ENCODE results near the gene FAIM2.
A peak's percentile ranks its signal among the peaks of the same experiment; 100 is the strongest.
"Not testable (repeated sequence)": the region's sequence is repeated elsewhere in the genome, so short reads cannot be mapped to it uniquely, and the experiment has no call there.

Gene FAIM2

DNA sequence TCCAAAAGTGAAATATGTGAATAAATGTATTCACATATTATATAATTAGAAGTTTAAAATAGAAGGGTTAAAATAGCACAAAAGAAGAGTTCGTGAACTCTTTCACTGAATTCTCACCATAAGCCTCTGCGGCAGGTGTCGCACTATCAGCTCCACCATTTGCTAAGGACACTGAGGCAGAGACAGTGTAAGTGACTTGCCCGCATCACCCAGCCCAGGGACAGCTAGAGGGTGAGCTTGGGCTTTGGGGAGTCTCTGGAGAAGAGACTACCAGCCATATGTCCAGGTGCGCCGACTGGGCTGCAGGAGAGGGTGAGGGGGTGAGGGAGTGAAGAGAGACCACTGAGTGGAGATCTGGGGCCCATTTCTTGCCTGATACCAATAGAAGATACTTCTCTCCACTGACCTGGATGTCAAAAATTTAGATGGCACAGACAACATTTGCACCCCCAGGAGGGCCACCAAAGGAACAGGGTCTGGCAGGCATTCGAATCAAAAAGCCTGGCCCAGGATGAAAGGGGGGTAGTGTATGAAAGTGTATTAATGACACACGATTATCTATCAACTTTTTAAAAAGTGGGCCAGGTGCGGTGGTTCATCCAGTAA lies 28.5 kb downstream of the FAIM2 start:
- no peak for DNase-seq

DNA sequence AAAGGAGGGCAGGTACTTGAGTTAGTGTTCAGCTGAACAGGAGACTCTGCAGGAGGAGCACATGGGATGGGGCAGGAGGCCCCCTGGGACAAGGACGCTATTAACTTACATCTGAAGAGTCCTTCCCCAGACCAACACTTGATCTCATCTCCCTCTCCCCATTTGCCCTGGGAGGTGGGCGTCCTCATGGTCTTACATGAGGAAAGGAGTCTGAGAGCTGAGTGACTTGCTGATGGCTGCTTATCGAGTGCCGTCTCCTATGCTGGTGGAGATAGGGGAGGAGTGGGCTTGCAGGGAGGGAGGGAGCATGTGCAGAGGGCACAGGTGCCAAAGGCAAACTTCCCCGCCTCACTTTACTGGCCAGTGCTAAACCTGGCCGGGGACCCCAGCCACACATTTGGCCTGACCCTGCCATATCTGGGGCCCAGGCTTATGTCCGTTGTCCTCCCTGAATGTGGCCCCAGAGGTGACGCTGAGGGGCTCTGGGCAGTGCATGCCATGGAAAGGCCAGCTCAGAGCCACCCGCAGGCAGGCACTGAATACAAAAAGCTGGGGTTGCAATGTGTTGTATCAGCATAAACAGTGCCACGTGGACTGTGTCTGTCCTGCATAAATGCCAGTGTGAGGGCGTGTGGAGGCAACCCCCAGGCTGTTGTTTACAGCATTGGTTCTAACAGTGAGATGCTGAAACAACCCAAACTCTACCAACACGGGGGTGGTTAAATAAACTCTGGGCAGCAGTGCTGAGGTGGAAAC lies 29.4 kb downstream of the FAIM2 start:
- peak; percentile 43 to 50 for DNase-seq

DNA sequence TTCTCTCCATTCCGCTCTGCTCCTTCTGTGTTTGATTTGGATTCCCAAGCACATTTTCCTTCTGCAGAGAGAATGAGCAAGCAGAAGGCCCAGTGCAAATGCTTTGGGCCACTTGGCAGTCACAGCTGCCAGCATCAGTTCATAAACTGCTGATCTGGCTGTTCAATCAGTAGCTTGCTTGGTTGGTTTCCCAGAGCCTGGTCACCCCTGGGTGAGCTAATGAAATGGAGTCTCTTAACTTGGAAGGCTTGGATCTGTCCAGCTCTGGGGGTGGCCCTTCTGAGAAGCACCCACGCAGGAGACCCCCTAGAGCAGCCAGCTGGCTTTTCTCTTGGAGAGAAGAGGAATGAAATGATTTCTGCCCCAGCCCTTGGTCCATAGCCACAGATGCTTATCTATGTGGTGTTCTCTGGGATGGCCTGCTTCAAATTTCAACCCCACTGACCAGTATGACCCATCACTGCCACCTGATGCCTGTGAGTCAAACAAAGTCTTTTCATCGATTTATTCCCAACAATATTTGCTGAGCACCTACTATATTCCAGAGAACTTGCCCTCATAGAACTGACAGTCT lies 30.3 kb downstream of the FAIM2 start:
- DNase-seq, result peak; percentile 25 to 48

DNA sequence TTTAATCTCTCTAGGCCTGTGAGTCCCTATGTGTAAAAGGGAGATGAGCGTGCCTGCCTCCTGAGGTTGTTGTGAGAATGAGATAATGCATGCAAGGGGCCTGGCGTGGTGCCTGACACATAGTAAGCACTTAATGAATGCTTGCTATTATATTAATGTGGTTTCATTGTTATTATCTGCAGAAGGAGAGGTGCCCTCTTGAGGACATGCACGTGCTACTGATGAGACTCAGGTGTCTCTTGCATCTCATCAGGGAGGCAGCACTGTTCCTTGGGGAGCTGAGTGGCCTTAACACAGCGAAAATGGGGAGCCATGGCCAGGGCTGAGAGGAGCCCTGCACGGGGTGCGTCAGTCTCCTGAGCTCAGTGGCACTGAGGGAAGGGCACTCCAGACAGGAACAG lies 30.9 kb downstream of the FAIM2 start:
- no peak for DNase-seq

DNA sequence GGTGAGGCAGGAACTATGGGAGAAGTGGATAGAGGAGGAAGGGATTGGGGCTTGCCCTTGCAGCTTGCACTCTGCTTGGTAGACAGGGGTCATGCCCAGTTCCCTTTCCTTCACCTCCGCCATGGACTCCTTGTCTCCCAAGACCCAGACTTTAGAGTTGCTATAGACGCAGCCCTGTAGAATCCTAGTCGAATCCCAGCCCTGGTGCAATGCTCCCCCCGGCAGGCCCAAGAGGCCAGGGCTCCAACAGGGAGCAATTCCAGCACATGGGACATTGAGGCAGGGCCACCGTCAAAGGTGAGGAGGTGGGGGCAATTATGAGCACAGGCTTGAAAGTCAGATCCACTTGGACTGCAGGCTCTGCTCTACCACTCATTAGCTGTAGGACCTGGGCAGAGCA lies 31.3 kb downstream of the FAIM2 start:
- no peak for DNase-seq

DNA sequence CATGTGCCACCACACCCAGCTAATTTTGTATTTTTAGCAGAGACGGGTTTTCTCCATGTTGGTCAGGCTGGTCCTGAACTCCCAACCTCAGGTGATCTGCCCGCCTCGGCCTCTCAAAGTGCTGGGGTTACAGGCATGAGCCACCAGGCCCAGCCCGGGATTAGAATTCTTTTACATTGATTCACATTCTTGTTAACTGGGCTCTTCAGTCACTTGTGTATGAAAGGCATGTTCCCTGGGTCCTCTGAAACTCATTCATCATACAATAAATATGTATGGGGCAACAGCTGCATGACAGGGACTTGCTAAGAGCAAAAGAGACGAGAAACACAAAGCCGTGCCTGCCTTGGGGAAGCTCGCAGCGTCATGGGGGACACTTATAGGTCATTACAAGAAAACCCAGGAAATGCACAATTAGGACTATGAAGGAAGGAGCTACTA lies 31.9 kb downstream of the FAIM2 start:
- DNase-seq, result not testable (repeated sequence)

DNA sequence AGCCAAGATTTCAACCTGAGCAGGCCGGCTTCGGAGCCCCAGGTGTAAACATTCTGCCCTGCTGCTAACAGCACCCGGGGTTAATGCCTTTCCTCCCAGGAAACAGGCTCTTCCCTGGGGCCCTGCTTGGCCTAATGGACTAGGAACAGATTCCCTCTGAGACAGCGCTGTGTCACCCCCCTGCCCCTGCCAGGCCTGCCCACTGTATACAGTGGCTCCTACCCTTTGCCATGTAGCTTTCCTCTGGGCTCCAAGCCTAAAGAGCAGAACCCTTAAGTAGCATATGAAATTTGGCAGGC lies 32.5 kb downstream of the FAIM2 start:
- no peak for DNase-seq

DNA sequence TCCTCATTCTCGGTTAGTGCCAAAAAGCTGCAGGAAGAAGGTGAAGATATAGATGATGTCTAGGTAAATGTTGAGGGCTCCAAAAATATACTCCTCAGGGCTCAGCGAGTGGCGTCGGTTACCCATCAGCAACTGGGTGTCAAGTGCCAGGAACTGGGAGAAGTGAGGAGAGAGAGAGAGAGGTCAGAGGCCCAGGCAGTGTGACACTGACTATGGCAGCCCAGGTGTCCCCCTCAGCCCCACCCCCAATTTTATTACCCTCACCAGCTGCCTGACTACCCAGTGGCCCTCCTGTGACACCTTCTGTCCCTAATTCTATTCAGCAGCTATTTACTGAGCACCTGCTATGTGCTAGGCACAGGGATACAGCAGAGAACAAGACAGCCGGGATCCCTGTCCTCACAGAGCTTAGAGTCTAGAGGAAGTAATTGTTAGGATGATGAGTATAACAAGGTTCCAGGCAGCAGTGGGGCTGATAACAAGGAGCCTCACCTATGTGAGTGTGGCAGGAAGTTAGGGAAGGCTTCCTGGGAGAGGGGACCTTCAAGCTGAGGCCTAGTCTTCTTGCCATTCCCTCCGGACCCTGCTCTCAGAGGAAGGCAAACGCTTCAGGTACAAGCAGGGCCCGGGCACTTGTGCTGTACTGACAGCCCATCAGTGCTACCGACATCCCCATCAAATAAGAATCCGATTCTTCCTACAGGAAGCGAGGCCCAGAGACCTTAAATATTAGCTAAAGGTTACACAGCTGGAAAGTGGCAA lies 33.0 kb downstream of the FAIM2 start:
- DNase-seq, result no peak

DNA sequence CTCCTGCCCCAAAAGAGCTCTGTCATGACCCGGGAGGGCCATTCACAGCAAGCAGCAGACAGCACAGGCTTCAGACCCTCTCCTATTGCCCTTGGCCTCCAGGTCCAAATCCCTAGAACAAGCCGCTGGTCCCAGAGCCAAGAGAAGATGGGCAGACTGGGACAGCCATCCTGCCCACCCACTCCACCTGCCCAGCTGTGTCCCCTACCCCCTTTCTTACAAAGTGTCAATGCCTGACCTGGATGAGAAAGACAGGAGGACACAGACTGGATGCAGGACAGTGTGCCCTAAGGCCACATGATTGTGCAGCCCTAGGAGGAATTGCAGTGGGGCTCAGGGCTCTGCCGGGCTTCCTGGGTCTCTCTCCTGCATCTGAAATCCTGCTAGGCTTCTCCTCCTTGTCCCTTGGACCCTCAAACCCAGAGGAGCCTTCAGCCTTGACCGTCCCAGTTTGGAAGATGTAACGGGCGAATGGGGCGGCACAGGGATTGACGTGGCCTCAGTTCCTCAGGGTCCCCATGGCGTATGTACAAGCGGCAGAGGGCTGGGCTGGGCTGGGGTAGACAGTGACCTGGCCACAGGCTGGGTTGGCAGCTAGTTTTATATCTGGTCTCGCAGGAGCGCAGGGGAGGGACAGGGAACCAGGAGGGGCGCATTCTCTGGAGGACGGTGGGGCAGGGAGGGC lies 33.7 kb downstream of the FAIM2 start:
- no peak for DNase-seq

DNA sequence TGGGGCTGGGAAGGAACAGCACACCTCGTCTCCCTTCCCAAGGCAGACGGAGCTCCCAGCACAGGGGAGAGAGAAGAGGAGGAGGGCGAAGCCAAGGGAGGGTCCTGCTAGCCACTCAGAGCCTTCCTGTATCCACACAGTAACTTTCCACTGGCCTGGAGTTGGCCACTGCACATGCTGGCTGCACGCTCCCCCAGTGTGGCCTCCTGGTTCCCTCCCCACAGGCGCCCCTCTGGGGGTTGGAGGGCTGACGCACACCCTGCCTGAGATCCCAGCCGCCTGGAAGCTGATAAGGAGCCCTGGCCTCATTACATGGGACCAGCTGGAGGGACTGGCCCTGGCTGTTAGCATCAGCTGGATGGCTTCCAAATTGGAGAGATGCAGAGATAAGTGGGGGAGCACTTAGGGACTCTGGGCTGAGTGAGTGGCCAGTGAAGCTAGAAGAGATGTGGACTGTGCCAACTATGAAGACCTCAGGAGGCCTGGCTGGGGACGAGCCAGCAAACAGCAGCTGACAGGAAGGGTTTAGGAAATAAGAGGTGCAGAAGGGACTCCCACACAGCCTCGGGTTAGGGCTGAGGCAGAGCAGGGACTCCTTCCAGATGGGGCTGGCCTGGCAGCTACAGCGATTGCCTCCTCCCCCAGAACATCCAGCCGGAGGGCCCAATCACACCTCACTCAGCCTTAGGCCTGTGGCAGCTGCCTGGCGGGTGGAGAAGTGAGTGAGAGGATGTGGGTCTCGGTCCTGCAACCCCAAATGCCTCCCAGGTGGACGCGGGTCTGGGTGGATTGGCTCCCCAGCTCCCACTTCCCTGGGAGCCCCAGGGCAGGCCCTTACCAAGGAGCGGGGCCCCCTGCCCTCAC lies 34.5 kb downstream of the FAIM2 start:
- peak; percentile 40 to 59 for DNase-seq

DNA sequence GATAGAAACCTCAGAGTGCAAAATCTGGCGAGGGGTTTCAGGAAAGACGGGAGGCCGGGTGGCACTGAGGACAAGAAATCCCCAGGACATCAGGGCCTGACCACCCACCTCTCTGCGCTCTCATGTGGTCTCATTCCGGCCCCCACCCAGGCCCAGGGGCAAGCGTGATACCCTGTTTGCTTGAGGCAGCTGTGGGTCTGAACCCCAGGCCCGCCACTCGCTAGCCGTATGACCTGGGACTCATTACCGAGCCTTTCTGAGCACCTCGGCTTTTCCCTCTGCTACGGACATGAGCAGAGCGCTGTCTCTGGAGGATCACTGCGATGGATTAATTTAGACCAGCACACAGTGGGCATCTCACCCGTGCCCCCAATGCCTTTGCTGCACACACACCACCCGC lies 35.3 kb downstream of the FAIM2 start:
- no peak for DNase-seq

DNA sequence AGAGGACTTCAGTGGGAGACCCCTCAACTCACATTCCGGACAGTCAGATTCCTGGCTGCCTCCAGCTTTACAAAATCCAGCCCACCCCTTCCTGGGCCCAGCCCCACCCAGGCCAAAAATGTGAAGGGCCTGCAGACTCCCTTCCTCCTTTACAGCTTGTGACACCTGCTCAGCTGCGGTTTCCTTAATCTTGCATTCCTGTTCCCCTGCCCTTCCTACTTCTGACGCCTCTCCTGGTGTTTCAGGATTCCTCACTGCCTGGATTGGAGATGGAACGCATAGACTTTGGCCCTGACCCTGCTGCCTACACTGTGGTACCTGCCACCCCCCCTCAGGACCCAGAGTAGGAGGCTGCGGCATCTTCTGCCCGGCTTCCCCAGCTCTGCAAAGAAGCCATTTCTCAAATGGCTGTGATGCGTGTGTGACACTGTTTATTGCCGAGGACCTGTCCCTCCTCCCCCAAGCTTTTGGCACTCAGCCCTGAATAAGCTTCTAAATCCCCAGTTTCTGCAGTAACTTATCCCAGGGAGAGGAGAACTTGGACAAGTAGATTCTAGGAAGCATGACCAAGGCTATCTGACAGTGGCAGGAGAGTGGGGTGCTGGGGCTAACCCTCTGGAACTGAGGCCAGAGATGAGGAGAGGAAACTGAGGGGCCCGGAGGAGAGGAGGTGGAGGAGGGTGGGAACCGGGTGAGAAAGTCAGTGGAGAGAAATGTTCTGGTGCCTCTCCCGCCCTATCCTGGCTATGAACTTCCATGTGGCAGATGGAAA lies 35.9 kb downstream of the FAIM2 start:
- DNase-seq, result no peak

DNA sequence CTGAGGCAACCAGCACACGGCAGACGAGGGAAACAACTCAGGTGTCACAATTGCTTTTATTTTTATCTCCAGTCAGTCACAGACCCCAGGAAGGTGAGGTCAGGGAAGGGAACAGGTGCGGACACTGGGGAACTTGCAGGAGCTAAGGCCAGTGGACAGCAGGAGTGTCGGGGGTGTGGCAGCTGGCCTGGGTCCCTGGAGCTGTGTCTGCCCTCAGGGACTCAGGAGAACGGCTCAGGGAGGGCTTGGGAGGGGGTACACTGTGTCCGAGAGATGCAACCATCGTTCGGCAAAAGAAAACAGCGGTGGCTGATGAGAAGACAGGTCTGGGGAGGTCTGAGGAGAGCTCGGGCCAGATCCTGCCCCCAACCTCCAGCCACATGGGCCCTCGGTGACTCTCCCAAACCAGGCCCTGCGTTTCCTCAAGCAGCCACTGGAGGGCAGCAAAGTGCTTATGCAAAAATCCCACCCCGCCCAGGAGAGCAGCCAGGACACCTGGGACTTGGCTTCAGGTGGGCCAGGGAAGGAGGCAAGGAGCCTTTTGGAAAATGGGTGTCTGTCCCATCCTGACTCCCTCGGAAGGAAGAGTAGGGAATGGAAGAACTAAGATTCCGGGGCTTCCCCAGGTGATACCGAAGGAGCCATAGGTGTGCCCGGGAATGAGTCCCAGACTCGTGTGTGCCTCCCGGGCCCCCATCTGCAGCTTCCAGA lies 36.7 kb downstream of the FAIM2 start:
- DNase-seq, result peak in 1 of 2 donors; percentile 51

DNA sequence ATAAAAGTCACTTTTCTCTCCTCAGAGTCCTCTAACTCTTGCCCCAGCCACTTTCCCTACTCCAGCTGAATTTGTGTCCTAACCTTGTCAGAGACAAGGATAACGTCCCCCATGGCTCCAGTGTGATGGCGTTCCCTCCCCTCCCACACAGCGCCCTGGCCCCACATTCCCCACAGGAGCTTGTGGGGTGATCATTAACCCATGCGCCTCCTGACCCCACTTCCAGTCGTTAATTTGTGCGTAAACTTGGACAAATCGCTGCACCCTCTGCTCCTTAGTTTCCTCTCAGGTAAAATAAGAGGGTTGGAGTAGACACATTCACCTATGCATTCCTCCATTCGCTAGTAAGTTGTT lies 37.9 kb downstream of the FAIM2 start:
- DNase-seq, result no peak

DNA sequence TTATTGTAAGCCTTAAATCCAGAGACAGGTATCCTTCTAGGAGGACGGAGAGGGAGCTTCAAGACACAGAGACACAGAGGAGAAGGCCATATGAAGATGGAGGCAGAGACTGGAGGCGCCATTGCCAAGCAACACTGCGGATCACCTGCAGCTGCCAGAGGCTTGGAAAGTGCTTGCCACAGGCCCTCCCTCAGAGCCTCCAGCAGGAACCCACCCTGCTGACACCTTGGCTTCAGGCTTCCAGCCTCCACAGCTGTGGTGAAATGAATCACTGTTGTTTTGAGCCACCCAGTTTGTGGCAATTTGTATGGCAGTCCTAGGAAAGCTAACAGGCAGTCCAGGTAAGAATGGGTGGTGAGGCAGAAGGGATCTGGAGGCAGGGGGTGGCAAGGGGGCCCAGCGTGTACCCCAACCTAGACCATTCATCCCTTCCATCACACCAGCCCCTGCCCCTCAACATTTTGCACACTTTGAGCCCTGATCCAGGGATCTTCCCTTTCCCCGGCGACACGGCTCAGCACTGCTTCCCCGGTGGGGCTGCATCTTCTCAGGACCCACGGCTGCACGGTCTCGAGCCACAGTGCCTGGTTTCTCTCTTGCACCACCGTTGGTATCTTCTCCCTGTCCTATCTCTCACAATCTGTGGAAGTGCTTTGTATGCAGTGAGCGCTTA lies 38.5 kb downstream of the FAIM2 start:
- no peak for DNase-seq

DNA sequence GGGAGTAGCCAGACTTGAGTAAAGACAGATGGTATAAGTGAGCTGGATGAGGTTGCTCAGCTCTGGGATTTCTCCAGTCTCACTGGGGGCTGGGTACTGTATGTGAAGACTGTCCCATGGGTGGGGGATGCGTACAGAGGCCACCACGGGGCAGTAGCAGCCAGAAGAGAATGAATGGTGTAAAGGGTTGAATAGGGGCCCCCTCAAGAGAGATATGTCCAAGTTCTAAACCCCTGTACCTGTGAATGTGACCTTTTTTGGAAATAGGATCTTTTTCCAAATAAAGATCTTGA lies 39.0 kb downstream of the FAIM2 start:
- no peak for DNase-seq

DNA sequence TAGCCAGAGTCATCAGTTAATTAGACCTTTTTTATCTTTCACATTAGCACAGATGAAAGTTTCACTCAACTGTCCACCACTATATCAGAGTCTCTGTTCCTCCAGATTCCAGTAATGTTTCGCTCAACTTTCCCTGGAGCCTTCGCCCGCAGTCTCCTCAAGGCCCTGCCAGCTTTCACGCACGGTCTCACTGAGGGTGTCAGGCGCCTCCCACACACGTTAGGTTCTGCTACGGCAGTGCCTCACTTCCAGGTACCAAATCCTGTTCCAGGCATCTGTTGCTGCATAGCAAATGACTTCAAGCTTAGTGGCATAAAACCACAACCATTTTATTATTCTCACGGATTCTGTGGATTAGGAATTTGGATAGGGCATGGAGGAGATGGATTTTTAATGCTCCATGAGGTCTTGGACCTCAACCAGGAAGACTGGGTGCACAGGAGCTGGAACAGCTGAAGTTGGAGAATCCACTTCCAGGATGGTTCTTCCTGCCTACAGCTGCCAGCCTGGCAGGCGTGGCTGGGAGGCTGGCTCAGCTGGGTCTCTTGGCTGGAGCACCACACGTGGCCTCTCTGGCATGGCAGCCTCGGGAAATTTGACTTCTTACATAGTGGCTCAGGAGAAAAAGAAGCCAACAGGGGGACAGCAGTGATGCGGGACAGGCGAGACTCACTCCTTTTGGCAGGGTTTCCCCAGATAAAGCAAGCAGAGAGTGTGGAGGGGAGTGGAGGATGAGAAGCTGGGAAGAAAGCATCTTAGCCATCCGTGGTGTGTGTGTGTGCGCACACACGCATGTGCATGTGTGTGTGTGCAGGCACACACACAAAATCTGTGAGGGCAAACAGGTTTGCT lies 39.5 kb downstream of the FAIM2 start:
- DNase-seq, result no peak

DNA sequence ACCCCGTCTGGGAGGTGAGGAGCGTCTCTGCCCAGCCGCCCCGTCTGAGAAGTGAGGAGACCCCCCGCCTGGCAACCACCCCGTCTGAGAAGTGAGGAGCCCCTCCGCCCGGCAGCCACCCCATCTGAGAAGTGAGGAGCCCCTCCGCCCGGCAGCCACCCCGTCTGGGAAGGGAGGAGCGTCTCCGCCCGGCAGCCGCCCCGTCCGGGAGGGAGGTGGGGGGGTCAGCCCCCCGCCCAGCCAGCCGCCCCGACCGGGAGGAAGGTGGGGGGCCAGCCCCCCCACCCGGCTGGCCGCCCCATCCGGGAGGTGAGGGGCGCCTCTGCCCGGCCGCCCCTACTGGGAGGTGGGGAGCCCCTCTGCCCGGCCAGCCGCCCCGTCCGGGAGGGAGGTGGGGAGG lies 42.8 kb downstream of the FAIM2 start:
- not testable (repeated sequence) for DNase-seq

DNA sequence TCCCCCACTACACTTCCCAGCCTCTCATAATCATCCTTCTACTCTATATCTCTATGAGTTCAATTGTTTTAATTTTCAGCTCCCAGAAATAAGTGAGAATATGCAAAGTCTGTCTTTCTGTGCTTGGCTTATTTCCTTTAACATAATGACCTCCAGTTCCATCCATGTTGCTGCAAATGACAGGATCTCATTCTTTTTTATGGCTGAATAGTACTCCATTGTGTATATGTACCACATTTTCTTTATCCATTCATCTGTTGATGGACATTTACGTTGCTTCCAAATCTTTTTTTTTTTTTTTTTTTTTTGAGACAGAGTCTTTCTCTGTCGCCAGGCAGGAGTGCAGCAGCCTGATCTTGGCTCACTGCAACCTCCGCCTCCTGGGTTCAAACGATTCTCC lies 47.8 kb downstream of the FAIM2 start:
- DNase-seq, result not testable (repeated sequence)

Data from hippocampal formation (tissue), 2 donors.